Osteoblast (primary cell): ENCODE data around the gene ZNF496. TPM values are rescaled to one million over a fixed set of nuclear protein-coding genes. Genes with fewer than 3 reads are reported as not detected.

Source experiments
- DNase-seq: peaks from one replicate; pipeline ENCODE4 v3.0.0; 2011; ENCODE audit warnings: low spot score, mixed read lengths; ENCODE audit not compliant: insufficient read length; ENCODE audit errors: missing footprints
- H2AFZ ChIP-seq: 2 replicates; pipeline ENCODE4 v1.6.0; 2011; ENCODE audit warnings: mild to moderate bottlenecking, low read length
- H3K27ac ChIP-seq: 2 replicates; pipeline ENCODE4 v1.5.1; 2011; ENCODE audit warnings: mild to moderate bottlenecking, low read depth, low read length, moderate library complexity
- H3K27me3 ChIP-seq: 2 replicates; pipeline ENCODE4 v1.6.0; 2012; ENCODE audit warnings: mild to moderate bottlenecking, control low read depth, inconsistent platforms, low read length, moderate library complexity; ENCODE audit not compliant: insufficient read depth
- H3K36me3 ChIP-seq: 2 replicates; pipeline ENCODE4 v1.5.1; 2011; ENCODE audit warnings: mild to moderate bottlenecking, low read length, control low read depth, moderate library complexity; ENCODE audit not compliant: insufficient read depth
- H3K4me1 ChIP-seq: 2 replicates; pipeline ENCODE4 v1.5.1; 2011; ENCODE audit warnings: mild to moderate bottlenecking, low read length, control low read depth, moderate library complexity; ENCODE audit not compliant: insufficient read depth
- H3K4me2 ChIP-seq: 2 replicates; pipeline ENCODE4 v1.6.0; 2011; ENCODE audit warnings: mild to moderate bottlenecking, low read length; ENCODE audit not compliant: insufficient read depth
- H3K4me3 ChIP-seq: fragments of 200-600 bp; sonication (generic); 3 replicates; pipeline ENCODE4 v1.5.1; 2012; ENCODE audit warnings: mild to moderate bottlenecking, low read length, inconsistent platforms; ENCODE audit not compliant: insufficient read depth
- H3K79me2 ChIP-seq: 2 replicates; pipeline ENCODE4 v1.6.0; 2012; ENCODE audit warnings: mild to moderate bottlenecking, low read length, control low read depth, inconsistent platforms; ENCODE audit not compliant: insufficient read depth
- H3K9me3 ChIP-seq: 2 replicates; pipeline ENCODE4 v1.5.1; 2011; ENCODE audit warnings: low read depth, low read length, control low read depth
- H4K20me1 ChIP-seq: 2 replicates; pipeline ENCODE4 v1.6.0; 2012; ENCODE audit warnings: mild to moderate bottlenecking, low read length, control low read depth; ENCODE audit not compliant: insufficient read depth
- CTCF ChIP-seq: IDR thresholded peaks from 2 replicates; pipeline ENCODE4 v1.5.1; 2011; ENCODE audit warnings: mild to moderate bottlenecking, low read depth, low read length, moderate library complexity; ENCODE audit errors: extremely low read depth
- total RNA-seq: library from RNA; depleted of rRNA; stranded (reverse); fragments of >200 nt; gene quantifications from 2 replicates; pipeline ENCODE4 v1.2.3, GENCODE V29; 2012

ZNF496 gene
- total RNA-seq, 1 donor, result 29.3 TPM

GRCh38 chr1:247338723-247339275, 7.1 kb upstream of the ZNF496 start:
- H4K20me1 ChIP-seq, result peaks cover 24% of the 10 kb centered on the region
- TF ChIP-seq CTCF, result no peak
- H3K27ac ChIP-seq, result no peak overlapping the region
- H3K79me2 ChIP-seq, result peaks cover 41% of the 10 kb centered on the region
- H2AFZ ChIP-seq, result no peak overlapping the region
- H3K4me1 ChIP-seq, result peaks cover 34% of the 10 kb centered on the region
- DNase-seq, result peak; percentile 83
- H3K4me3 ChIP-seq, result no peak overlapping the region
- H3K27me3 ChIP-seq, result no peaks in the 10 kb centered on the region
- H3K4me2 ChIP-seq, result no peak overlapping the region
- H3K9me3 ChIP-seq, result no peaks in the 10 kb centered on the region
- peaks cover 19% of the 10 kb centered on the region for H3K36me3 ChIP-seq

GRCh38 chr1:247337961-247338360, 6.3 kb upstream of the ZNF496 start:
- no peaks in the 10 kb centered on the region for H3K9me3 ChIP-seq
- DNase-seq, result no peak
- peaks cover 29% of the 10 kb centered on the region for H4K20me1 ChIP-seq
- peaks cover 37% of the 10 kb centered on the region for H3K4me1 ChIP-seq
- H3K27me3 ChIP-seq, result no peaks in the 10 kb centered on the region
- H3K36me3 ChIP-seq, result peaks cover 23% of the 10 kb centered on the region
- peaks cover 48% of the 10 kb centered on the region for H3K79me2 ChIP-seq
- H3K4me3 ChIP-seq, result no peak overlapping the region
- H3K4me2 ChIP-seq, result no peak overlapping the region
- no peak overlapping the region for H2AFZ ChIP-seq
- H3K27ac ChIP-seq, result peak overlapping the region; percentile 19
- no peak for TF ChIP-seq CTCF

- no peak overlapping the region for H3K4me3 ChIP-seq
- H4K20me1 ChIP-seq, result peaks cover 29% of the 10 kb centered on the region
- no peak overlapping the region for H2AFZ ChIP-seq
- peaks cover 32% of the 10 kb centered on the region for H3K4me1 ChIP-seq
- H3K79me2 ChIP-seq, result peaks cover 55% of the 10 kb centered on the region
- peak overlapping the region; percentile 45 for H3K27ac ChIP-seq
- peak overlapping the region; percentile 37 for H3K4me2 ChIP-seq
- no peak for TF ChIP-seq CTCF
- H3K9me3 ChIP-seq, result no peaks in the 10 kb centered on the region
- H3K27me3 ChIP-seq, result no peaks in the 10 kb centered on the region
- peaks cover 23% of the 10 kb centered on the region for H3K36me3 ChIP-seq
- DNase-seq, result peak; percentile 72
These were observed 5.6 kb upstream of the ZNF496 start for GRCh38 chr1:247337250-247337746.

- Histone ChIP-seq H3K4me1 (peaks cover 32% of the 10 kb centered on the region), H3K4me3 (no peak overlapping the region), H3K4me2 (no peak overlapping the region), H3K79me2 (peaks cover 56% of the 10 kb centered on the region), H3K9me3 (no peaks in the 10 kb centered on the region), H3K27me3 (no peaks in the 10 kb centered on the region), H3K36me3 (peaks cover 23% of the 10 kb centered on the region), H3K27ac (peak overlapping the region; percentile 45), H2AFZ (no peak overlapping the region), H4K20me1 (peaks cover 29% of the 10 kb centered on the region)
- TF ChIP-seq CTCF, result no peak
- DNase-seq, result peak; percentile 61
These were observed 4.7 kb upstream of the ZNF496 start for GRCh38 chr1:247336390-247336789.
